GM19438 (cell line): ENCODE measurements around the gene CPNE5.
"Not testable (repeated sequence)": the region's sequence is repeated elsewhere in the genome, so short reads cannot be mapped to it uniquely, and the experiment has no call there.

Experiments
- ATAC-seq: cut with Tn5 transposase; IDR thresholded peaks from one replicate; pipeline ENCODE4 v1.9.1; 2021; ENCODE audit warnings: low read depth; ENCODE audit not compliant: unreplicated experiment

Gene CPNE5

GRCh38 chr6:36706339-36706738 lies 132.9 kb downstream of the CPNE5 start:
- no peak for ATAC-seq

- ATAC-seq: not testable (repeated sequence)
Observed at GRCh38 chr6:36704961-36705577, 134.2 kb downstream of the CPNE5 start.

GRCh38 chr6:36703982-36704381 lies 135.3 kb downstream of the CPNE5 start:
- no peak for ATAC-seq

GRCh38 chr6:36703081-36703606 lies 136.1 kb downstream of the CPNE5 start:
- ATAC-seq: no peak

GRCh38 chr6:36702656-36703055 lies 136.6 kb downstream of the CPNE5 start:
- no peak for ATAC-seq

GRCh38 chr6:36701401-36701991 lies 137.7 kb downstream of the CPNE5 start:
- no peak for ATAC-seq

GRCh38 chr6:36700831-36701230 lies 138.4 kb downstream of the CPNE5 start:
- ATAC-seq: no peak

GRCh38 chr6:36700071-36700812 lies 139.0 kb downstream of the CPNE5 start:
- no peak for ATAC-seq

- ATAC-seq: no peak
Observed at GRCh38 chr6:36699348-36699747, 139.9 kb downstream of the CPNE5 start.

GRCh38 chr6:36698871-36699271 lies 140.4 kb downstream of the CPNE5 start:
- ATAC-seq: no peak

GRCh38 chr6:36698196-36698595 lies 141.0 kb downstream of the CPNE5 start:
- no peak for ATAC-seq

- ATAC-seq: no peak
Observed at GRCh38 chr6:36697481-36697903, 141.8 kb downstream of the CPNE5 start, which contains the start of gene RAB44. Gene RAB44, plus strand, starts transcription at chr6:36697826. Its CDS starts 6,410 bp downstream, at chr6:36704236.

GRCh38 chr6:36695414-36695813 lies 143.8 kb downstream of the CPNE5 start:
- ATAC-seq: no peak

- no peak for ATAC-seq
Observed at GRCh38 chr6:36694616-36695015, 144.6 kb downstream of the CPNE5 start.

GRCh38 chr6:36692861-36693702 lies 146.2 kb downstream of the CPNE5 start:
- no peak for ATAC-seq

GRCh38 chr6:36692220-36692619 lies 147.0 kb downstream of the CPNE5 start:
- ATAC-seq: peak; percentile 63

GRCh38 chr6:36691612-36692011 lies 147.6 kb downstream of the CPNE5 start:
- ATAC-seq: no peak

GRCh38 chr6:36691011-36691410 lies 148.2 kb downstream of the CPNE5 start:
- ATAC-seq: no peak
